Right ventricle myocardium inferior (tissue), 1 donor: ENCODE data around the gene SCAF8. TPM values are rescaled to one million over a fixed set of nuclear protein-coding genes. Genes with fewer than 3 reads are reported as not detected.
"Not testable (repeated sequence)": the region's sequence is repeated elsewhere in the genome, so short reads cannot be mapped to it uniquely, and the experiment has no call there.

Experiments
- ATAC-seq: fragments of 200-7000 bp; cut with Tn5 transposase; one replicate; pipeline ENCODE4 v1.9.1; 2020; ENCODE audit warnings: mild to moderate bottlenecking, moderate library complexity
- DNase-seq: peaks from one replicate; pipeline ENCODE4 v3.0.0; 2021; ENCODE audit errors: missing footprints
- intact Hi-C: fragments of 100-400 bp; cut with DNase I; formaldehyde crosslinking; loops from one replicate; pipeline ENCODE4 v1.11.0; 2022
- total RNA-seq: library from RNA; stranded (reverse); fragmentation: NEBNext Ultra II Directional; extraction: Animal tissue kit (Norgen Biotek cat#: 25700); gene quantifications from one replicate; pipeline ENCODE4 v1.2.1, GENCODE V29; 2021
- donor health status: DM: no; HTN: yes; CAD: no; lungs with severe emphysema.

Gene SCAF8
- total RNA-seq, 1 donor from 2014 or later, result 47.4 TPM

- intact Hi-C loops, result no loop called here
- DNase-seq, result no peak
- ATAC-seq, result no peak
These were observed 32.1 kb downstream of the SCAF8 start for GRCh38 chr6:154765273-154765672.

- intact Hi-C loops, result no loop called here
- ATAC-seq (peak; percentile 50), DNase-seq (no peak)
These were observed 33.1 kb downstream of the SCAF8 start for GRCh38 chr6:154766288-154766687.

DNA sequence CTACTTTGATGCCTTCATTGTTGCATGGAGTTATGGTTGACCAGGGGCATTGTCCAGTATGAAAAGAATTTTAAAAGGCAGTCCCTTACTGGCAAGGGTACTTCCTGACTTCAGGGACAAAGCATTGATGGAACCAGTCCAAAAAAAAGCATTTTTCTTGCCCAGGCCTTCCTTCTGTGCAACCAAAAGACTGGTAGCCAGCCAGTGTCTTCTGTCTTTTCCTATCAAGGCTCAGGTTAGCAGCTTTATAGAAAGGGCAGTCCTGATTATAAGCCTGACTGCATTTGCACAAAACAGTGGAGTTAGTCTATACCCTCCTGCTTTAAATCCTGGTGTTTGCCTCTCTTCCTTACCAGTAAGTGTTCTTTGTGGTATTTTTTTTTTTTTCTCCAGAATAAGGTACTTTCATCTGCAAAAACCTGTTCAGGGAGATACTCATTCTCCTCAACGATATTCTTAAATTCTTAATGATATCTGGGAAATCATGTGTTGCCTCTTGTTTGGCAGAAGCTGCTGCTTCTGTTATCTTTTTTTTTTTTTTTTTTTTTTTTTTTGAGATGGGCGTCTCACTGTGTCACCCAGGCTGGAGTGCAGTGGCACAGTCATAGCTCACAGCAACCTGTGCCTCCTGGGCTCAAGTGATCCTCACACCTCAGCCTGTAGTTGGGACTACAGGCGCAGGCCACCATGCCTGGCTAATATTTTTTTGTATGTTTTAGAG is 33.9 kb downstream of the SCAF8 start:
- DNase-seq (no peak), ATAC-seq (peak; percentile 25)
- intact Hi-C loops, result no loop called here

DNA sequence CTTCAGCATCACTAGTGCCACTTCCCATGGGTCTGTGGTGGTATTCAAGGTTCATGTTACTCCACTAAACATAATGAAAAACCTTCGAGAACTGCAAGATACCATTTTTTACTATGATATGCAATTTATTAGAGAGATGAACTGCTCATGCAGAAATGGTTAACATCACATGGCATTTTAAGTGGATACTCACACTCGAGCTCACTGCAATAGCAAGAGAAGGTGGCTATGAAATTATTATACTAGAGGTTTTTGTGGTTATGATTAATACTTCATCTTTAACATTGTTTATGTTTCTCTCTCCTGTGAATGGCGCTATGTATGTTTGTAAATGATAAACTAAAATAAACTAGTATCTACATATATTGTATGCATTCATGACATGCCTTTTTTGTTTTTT is 35.1 kb downstream of the SCAF8 start:
- no peak for DNase-seq
- ATAC-seq, result no peak
- intact Hi-C loops, result no loop called here

DNA sequence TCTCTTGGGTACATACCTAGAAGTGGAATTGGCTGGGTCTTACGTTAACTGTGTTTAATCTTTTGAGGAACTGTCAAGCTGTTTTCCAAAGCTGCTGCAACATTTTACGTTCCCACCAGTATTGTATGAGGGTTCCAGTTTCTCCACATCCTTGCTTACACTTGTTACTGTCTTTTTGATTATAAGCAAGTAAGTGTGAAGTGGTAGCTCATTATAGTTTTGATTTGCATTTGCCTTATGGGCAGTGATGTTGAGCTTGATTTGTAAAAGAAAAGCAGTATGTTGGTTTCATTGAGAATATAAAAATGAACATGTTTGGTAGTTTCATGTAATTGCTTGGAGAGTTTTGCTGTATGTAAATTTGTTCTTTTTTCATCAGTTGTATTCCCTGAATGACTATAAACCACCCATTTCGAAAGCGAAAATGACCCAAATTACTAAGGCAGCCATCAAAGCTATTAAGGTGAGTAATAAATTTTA is 40.4 kb downstream of the SCAF8 start:
- intact Hi-C loops, result no loop called here
- DNase-seq, result no peak
- ATAC-seq, result no peak

DNA sequence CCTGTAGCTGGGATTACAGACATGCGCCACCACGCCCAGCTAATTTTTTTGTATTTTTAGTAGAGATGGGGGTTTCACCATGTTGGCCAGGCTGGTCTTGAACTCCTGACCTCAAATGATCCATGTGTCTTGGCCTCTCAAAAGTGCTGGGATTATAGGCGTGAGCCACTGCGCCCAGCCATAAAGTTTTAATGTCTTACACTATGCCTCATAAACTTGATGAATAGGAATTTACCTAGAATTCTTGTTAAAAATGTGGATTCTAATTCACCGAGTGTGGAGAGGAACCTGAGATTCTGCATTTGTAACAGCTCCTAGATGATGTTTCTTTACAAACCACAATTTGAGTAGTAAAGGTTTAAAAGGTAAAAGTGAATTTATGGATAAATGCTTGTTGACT is 45.9 kb downstream of the SCAF8 start:
- ATAC-seq, DNase-seq, intact Hi-C loops: not testable (repeated sequence)

GRCh38 chr6:154782193-154782592 is 49.0 kb downstream of the SCAF8 start:
- DNase-seq (no peak), ATAC-seq (no peak)
- intact Hi-C loops, result no loop called here

DNA sequence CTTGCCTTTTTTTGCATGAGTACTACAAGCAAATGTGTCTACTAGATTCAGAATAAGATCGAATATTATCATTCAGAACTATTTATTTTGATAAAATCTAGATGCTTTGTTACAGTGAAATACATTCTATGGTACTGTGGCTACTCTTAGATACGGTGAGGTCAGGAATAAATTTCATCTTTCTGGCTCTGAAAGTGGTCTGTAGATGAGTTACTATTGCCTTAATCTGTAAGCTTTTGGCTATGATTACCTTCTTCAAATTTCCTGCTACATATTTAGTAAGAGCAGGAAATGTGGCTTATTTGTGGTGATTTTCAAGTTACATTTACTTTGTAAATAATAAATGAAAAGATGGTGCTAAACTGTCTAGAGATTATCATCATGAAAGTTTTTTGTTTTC is 50.0 kb downstream of the SCAF8 start:
- no peak for DNase-seq
- no peak for ATAC-seq
- intact Hi-C loops, result no loop called here

DNA sequence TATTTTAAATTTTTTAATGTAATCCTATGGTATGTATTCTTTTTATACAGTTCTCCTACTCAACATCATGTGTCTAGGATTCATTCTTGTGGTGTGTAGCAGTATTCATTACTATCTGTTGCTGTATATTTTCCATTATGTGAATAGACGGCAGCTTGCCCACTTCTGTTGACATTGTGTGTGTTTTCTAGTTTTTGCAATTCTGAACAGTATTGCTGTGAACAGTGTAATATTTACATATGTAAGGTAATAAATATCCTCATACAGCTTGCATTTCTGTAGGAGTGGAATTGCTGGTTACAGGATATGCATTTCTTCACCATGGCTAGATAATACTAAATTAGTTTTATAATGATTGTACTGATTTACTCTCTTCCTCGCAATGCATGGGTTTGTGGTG is 51.9 kb downstream of the SCAF8 start:
- intact Hi-C loops, result no loop called here
- DNase-seq (no peak), ATAC-seq (no peak)

DNA sequence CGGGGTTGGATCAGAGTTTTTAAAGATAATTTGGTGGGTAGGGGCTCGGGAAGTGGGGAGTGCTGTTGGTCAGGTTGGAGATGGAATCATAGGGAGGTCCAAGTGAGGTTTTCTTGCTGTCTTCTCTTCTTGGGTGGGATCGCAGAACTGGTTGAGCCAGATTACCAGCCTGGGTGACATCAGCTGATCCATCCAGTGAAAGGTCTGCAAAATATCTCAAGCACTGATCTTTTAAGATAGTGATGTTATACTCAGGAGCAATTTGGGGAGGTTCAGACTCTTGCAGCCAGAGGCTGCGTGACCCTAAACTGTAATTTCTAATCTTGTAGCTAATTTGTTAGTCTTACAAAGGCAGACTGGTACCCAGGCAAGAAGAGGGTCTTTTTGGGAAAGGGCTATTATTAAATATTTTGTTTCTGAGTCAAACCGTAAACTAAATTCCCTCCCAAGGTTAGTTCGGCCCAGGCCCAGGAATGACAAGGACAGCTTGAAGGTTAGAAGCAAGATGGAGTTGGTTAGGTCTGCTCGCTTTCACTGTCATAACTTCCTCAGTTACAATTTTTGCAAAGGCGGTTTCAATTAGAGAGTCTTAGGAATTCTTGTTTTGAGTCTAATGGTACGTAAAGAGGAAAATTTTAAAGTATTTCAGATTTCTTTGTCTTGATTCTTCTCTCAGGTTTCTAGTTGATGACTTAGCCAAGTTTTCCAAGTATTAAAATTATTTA is 53.1 kb downstream of the SCAF8 start:
- DNase-seq, result no peak
- no peak for ATAC-seq
- intact Hi-C loops, result no loop called here

- ATAC-seq, result no peak
- no peak for DNase-seq
- intact Hi-C loops, result no loop called here
These were observed 58.5 kb downstream of the SCAF8 start for GRCh38 chr6:154791556-154792317.

- ATAC-seq (no peak), DNase-seq (no peak)
- intact Hi-C loops, result no loop called here
These were observed 59.1 kb downstream of the SCAF8 start for GRCh38 chr6:154792325-154792724.

- intact Hi-C loops, result no loop called here
- no peak for DNase-seq
- ATAC-seq, result no peak
These were observed 59.5 kb downstream of the SCAF8 start for GRCh38 chr6:154792761-154793160.

GRCh38 chr6:154796484-154796883 is 63.3 kb downstream of the SCAF8 start:
- DNase-seq, result no peak

DNA sequence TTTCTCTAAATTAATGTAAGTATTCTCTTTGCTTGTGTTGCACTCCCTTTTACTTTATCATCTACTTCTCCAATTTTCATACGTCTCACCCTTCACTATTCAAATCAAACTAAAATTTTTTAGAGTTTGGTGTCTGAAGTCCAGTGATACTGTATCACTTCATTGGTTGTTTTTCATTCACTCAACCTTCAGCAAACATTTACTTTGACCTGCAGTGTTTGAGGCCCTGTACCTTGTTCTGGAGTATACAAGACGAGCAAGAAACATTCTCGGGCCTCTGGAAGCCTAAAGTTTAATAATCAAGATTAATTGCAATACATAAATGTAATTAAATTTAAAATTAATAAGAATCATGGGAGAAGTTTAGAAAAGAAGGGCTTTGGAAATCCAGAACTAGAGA is 64.6 kb downstream of the SCAF8 start:
- DNase-seq, result no peak
- intact Hi-C loops, result no loop called here
- no peak for ATAC-seq

More at GRCh38 chr6:154796484-154796883, 63.3 kb downstream of the SCAF8 start:
- no peak for ATAC-seq
- intact Hi-C loops, result no loop called here

GRCh38 chr6:154800338-154800737 is 67.1 kb downstream of the SCAF8 start:
- ATAC-seq, result no peak
- no peak for DNase-seq
- intact Hi-C loops, result loop anchor here (5.0 kb wide), 1 partner anchor 68 kb away; the partner anchor contains the start of gene SCAF8

DNA sequence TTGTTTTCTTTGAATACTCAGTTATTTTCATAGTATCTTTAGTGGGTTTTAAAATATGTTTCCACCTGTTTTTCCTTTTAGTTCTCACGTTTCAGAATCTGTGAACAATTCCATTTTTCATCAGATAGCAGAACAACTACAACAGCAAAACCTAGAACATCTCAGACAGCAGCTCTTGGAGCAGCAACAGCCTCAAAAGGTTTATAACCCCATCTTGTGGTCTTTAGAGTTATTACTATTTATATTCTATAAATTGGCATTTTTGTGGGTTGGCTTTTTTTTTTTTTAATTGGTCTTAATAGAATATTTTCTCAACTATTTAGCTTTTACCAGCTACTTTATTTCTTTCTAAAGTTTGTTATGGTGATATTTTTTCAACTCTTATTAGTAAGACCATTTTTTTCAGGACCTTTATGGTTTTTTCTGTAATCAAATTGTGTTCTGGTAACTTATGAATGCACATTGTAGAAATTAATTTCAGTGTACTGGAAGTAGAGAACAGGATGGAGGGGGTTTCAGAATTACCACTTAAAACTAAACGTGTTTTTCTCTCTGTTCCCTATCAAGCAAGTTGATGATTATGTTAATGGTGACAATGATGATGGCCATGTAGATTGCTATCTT is 72.2 kb downstream of the SCAF8 start:
- ATAC-seq, result no peak
- intact Hi-C loops, result no loop called here
- DNase-seq, result no peak

DNA sequence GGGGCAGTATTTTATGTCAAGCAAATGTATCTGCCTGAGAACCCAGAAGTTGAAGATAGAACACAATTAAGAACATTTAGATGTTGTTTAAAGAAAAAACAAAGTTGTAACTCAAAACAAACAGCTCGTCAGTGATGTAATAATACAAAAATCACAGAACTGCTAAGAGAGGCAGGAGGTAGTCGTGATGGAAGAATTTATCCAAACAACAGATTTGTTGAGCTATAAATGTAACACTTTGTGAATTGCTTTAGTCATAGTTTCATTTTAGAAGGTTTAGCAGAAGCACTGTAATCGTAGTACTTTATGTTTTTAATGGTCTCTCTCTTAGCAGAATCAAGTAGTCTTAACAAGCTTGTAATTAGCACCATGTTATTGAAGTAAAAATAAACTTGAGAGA is 73.6 kb downstream of the SCAF8 start:
- ATAC-seq, result no peak
- intact Hi-C loops, result loop anchor here (2.0 kb wide), 1 partner anchor 132 kb away; no protein-coding TSS in a partner anchor
- DNase-seq, result no peak

DNA sequence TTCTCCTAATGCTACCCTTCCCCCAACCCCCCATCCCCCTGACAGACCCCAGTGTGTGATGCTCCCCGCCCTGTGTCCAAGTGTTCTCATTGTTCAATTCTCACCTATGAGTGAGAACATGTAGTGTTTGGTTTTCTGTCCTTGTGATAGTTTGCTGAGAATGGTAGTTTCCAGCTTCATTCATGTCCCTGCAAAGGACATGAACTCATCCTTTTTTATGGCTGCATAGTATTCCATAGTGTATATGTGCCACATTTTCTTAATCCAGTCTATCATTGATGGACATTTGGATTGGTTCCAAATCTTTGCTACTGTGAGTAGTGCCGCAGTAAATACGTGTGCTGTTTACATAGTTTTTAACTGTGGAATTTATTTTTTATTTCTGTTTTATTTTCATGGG is 78.4 kb downstream of the SCAF8 start:
- ATAC-seq, intact Hi-C loops: not testable (repeated sequence)

More for the DNA sequence above, 78.4 kb downstream of the SCAF8 start:
- DNase-seq, result not testable (repeated sequence)
